Effector memory CD4-positive, alpha-beta T cell (primary cell): ENCODE data around the gene MYLK.

Experiments
- DNase-seq, 3 donors: peaks; one replicate each; pipeline ENCODE4 v3.0.0-alpha.2; 2020
- H3K27ac ChIP-seq: 2 replicates; pipeline ENCODE4 v1.7.0; 2013; ENCODE audit warnings: mild to moderate bottlenecking, low read length, moderate library complexity; ENCODE audit not compliant: insufficient read depth, poor library complexity, severe bottlenecking
- H3K27me3 ChIP-seq: replicated peaks from 2 replicates; pipeline ENCODE4 v1.7.0; 2013; ENCODE audit warnings: mild to moderate bottlenecking, low read length; ENCODE audit not compliant: insufficient read depth, control insufficient read depth, poor library complexity, severe bottlenecking
- H3K36me3 ChIP-seq: 2 replicates; pipeline ENCODE4 v1.7.0; 2013; ENCODE audit warnings: mild to moderate bottlenecking, low read length, moderate library complexity; ENCODE audit not compliant: control insufficient read depth, insufficient read depth
- H3K4me1 ChIP-seq: 2 replicates; pipeline ENCODE4 v1.7.0; 2013; ENCODE audit warnings: low read length, mild to moderate bottlenecking; ENCODE audit not compliant: control insufficient read depth, insufficient read depth, poor library complexity, severe bottlenecking
- H3K4me3 ChIP-seq: 2 replicates; pipeline ENCODE4 v1.7.0; 2013; ENCODE audit warnings: low read length, low read depth, mild to moderate bottlenecking; ENCODE audit not compliant: insufficient read depth, poor library complexity, severe bottlenecking
- H3K9me3 ChIP-seq: 2 replicates; pipeline ENCODE4 v1.7.0; 2013; ENCODE audit warnings: mild to moderate bottlenecking, low read length, moderate library complexity; ENCODE audit not compliant: control insufficient read depth

MYLK gene

DNA sequence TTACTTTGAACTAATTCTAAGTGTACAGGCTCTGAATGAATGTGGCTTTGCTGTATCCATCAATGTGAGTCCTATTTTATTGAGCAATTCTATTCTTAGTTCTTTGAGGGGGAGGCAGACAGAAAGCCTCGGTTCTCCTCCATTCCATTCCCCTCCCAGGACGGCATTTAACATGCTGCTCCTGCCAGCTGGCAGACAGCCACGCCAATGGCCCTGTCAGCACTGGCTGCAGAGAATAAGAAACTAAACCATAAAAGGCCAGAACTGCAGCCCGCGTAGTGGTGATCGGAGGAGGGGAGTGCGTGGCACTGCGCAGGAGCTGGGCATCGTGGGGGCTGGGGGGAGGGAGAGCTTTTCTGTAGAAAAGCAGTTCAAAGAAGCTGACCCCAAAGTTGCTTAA, 223.2 kb downstream of the MYLK start:
- no peaks in the 10 kb centered on the region for H3K4me1 ChIP-seq
- no peaks in the 10 kb centered on the region for H3K9me3 ChIP-seq
- no peaks in the 10 kb centered on the region for H3K27me3 ChIP-seq
- H3K4me3 ChIP-seq: no peak overlapping the region
- no peak overlapping the region for H3K27ac ChIP-seq
- H3K36me3 ChIP-seq: no peaks in the 10 kb centered on the region
- DNase-seq: no peak

DNA sequence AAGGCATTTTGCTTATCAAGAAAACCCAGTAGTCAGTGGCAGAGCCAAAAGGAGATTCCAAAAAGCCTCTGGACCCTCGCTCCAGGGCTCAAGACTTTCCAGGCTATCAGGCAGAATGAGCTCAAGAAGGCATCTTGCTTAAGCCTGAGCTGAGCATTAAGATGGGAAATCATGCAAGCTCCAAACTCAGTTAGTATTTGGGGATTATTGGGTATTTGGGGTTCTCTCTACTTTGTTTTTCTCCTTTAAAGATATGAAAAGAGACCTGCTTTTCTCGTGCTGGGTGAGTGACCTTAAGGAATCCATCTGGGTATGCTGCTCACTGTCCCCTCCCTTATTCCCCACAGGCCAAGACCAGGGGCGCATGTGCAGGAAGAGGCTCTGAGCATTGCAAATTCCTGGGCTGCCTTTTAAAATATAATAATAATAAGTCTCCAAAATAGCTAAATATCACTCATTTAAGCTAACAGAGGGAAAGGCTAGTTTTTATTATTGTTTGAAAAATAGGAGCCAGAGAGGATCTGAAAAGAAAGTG, 223.9 kb downstream of the MYLK start:
- Histone ChIP-seq H3K27ac (no peak overlapping the region), H3K27me3 (no peaks in the 10 kb centered on the region), H3K36me3 (no peaks in the 10 kb centered on the region)

DNA sequence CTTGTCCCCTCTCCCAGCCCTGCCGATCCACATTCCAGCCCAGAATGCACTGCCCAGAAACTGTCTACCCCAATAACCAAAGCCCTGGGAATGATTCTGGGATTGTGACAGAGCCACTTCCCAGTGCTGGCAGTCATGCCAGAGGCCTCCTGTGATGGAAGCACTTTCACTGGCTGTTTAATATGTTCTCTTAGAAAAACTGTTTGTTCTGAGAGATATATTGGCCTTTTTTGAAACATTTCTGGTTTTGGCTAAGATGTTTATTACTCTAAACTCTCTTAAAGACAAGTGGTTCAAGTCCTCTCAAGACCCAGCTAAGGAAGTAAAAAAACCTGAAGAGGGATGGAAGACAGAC, 225.3 kb downstream of the MYLK start:
- no peaks in the 10 kb centered on the region for H3K9me3 ChIP-seq
- H3K4me3 ChIP-seq: no peak overlapping the region
- H3K27me3 ChIP-seq: no peaks in the 10 kb centered on the region
- DNase-seq: no peak
- no peaks in the 10 kb centered on the region for H3K4me1 ChIP-seq
- H3K27ac ChIP-seq: no peak overlapping the region
- no peaks in the 10 kb centered on the region for H3K36me3 ChIP-seq

More for the DNA sequence above, 223.9 kb downstream of the MYLK start:
- DNase-seq: no peak
- Histone ChIP-seq H3K4me3 (no peak overlapping the region), H3K9me3 (no peaks in the 10 kb centered on the region), H3K4me1 (no peaks in the 10 kb centered on the region)

DNA sequence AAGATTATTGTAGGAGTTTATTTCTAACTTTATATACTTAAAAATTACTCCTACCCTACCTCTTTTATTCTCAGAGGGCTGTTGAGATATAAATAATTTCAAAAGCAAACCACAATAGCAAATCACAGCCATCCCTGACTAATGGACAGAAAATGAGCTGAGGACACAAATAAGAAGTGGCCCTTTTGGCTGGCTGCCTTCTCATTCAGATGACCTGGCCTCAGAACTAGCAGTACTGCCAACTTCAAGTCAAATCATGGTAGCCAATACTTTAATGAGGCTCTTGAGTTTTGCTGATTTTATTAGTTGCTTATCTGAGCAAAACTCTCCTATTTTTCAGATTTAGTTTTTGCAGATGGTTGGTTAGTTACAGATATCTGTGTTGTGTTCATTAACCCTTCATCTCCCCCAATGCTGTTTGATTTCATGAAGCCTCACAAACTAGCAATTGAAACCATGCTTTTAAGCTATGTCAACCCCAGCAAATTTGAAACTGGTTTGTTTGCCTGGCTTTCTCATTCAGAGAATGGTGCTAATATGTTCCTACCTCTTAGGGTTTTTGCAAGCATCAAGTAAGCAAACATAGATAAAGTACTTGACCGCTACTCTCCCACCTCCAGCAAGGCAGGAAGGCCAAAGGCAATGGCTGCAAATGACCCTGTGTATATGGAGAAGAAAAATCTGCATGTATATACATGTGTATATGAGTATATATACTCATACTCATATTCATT, 225.8 kb downstream of the MYLK start:
- no peak for DNase-seq
- Histone ChIP-seq H3K36me3 (no peaks in the 10 kb centered on the region), H3K9me3 (no peaks in the 10 kb centered on the region), H3K27ac (no peak overlapping the region), H3K4me3 (no peak overlapping the region), H3K27me3 (no peaks in the 10 kb centered on the region), H3K4me1 (no peaks in the 10 kb centered on the region)

DNA sequence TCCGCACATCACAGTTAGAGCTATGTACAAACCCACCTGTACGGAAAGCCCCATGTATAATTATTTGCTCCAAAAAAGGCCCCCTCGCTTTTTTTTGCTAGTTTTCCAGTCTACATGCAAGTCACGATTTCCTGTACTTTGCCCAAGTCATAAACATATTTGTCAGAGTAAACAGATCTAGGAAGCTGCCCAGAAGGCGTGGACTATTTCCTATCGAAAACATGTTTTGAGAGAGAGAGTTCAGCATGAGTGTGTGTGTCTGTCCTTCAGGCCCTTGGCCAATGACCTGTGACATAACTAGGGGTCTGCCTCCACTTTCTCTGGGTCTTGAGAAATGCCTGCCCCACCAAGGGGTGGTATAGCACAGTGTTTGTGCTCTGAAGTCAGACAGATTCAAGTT, 226.6 kb downstream of the MYLK start:
- no peak overlapping the region for H3K27ac ChIP-seq
- DNase-seq: no peak
- H3K36me3 ChIP-seq: no peaks in the 10 kb centered on the region
- no peaks in the 10 kb centered on the region for H3K9me3 ChIP-seq
- no peak overlapping the region for H3K4me3 ChIP-seq
- no peaks in the 10 kb centered on the region for H3K27me3 ChIP-seq
- no peaks in the 10 kb centered on the region for H3K4me1 ChIP-seq

DNA sequence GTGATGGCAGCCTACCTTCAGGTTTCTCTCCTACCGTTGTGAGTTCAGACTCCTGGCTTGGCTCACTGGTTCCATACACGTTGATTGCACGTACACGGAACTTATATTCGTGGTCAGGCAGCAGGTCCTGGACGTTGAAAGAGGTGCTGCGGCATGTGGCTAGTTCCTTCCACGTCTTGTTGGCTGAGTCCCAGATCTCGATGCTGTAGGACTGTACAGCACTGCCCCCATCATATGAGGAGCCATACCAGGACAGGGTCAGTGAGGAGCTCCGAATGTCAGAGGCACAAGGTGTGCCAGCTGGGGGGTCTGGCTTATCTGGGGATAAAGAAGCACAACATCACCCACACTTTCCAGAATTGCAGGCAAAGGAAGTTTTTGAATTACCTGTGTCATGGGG, 227.0 kb downstream of the MYLK start:
- H3K27me3 ChIP-seq: no peaks in the 10 kb centered on the region
- no peak overlapping the region for H3K4me3 ChIP-seq
- DNase-seq: no peak
- no peaks in the 10 kb centered on the region for H3K9me3 ChIP-seq
- no peak overlapping the region for H3K27ac ChIP-seq
- H3K4me1 ChIP-seq: no peaks in the 10 kb centered on the region
- H3K36me3 ChIP-seq: no peaks in the 10 kb centered on the region

DNA sequence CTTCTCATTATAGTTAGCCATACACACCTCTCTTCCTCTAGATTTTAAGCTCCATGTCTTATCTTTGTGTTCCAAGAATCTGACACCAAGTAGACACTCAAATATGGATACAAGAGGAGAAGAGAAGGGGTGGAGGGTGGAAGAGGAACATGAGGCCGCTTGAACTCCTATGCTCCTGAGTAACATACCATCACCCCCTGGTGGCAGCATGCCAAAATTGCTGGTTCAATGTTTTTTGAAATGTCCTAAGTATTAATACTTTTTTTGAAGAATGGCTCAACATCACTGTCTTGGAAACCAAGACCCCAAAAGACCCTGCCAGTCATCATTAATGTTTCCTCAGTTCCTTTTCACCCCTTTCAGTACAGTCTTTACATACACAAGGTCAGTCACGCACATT, 227.4 kb downstream of the MYLK start:
- no peak for DNase-seq
- Histone ChIP-seq H3K27ac (no peak overlapping the region), H3K4me1 (no peaks in the 10 kb centered on the region), H3K36me3 (no peaks in the 10 kb centered on the region), H3K27me3 (no peaks in the 10 kb centered on the region), H3K4me3 (no peak overlapping the region), H3K9me3 (no peaks in the 10 kb centered on the region)

DNA sequence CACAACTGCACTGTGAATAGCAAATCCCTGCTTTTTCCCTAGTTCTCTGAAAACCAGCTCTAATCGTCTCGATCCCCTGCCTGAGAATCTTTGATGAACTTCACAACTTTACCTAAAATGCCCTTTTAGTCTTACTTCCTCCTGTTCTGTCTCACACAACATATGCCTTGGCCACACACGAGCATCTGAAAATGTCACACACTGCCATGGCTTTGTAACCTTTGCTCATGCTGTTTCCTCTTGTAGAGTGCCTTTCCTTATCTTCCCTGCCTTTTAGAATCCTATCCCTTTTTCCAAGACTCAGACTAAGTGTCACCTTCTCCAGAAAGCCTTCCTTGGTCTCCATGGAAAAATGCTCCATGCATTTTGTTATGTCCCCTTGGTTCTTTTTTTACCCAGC, 227.9 kb downstream of the MYLK start:
- Histone ChIP-seq H3K9me3 (no peaks in the 10 kb centered on the region), H3K4me1 (no peaks in the 10 kb centered on the region), H3K27me3 (no peaks in the 10 kb centered on the region), H3K36me3 (no peaks in the 10 kb centered on the region), H3K4me3 (no peak overlapping the region), H3K27ac (no peak overlapping the region)
- no peak for DNase-seq

DNA sequence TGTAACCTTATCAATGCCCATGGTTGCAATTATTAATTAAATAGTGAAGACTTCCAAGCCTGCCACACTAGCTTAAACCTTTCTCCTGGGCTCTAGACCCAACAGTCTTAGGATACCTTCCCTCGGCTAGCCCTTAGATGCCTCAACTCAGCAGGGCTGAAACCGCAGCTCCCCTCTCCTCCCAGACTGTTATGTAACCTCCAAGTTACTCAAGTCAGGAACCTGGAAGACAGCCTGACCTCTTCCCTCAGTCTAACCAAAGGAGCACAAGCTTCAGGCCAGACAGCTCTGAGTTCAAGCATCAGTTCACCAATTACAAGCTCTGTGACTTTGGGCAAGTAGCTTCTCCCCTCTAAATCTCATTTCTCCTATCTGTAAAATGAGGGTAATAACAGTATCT, 228.7 kb downstream of the MYLK start:
- no peak for DNase-seq
- H3K27ac ChIP-seq: no peak overlapping the region
- no peaks in the 10 kb centered on the region for H3K9me3 ChIP-seq
- H3K4me1 ChIP-seq: no peaks in the 10 kb centered on the region
- no peak overlapping the region for H3K4me3 ChIP-seq
- no peaks in the 10 kb centered on the region for H3K36me3 ChIP-seq
- no peaks in the 10 kb centered on the region for H3K27me3 ChIP-seq

DNA sequence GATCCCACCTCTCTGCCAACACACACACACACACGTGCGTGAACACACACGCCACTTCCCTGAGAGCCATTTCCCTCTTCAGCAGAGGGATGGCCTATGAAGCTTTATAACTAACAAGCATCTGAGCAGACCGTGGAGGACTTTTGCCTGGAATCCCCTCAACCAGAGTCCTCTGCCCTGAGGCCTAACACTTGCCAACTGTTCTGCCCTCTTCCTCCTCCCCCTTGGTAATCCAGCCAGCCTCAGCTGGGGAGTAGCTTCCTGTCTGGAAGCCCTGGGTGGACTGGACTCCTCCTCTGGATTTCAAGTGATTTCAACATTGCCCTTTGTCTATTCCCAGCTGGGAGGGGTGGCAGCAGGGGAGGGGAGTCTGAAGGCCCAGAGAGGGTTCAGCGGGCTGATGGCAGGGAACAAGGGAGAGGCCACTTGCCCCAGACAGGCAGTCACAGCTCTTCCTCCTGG, 230.9 kb downstream of the MYLK start:
- Histone ChIP-seq H3K36me3 (no peaks in the 10 kb centered on the region), H3K27me3 (no peaks in the 10 kb centered on the region), H3K27ac (no peak overlapping the region), H3K4me1 (no peaks in the 10 kb centered on the region), H3K9me3 (no peaks in the 10 kb centered on the region), H3K4me3 (no peak overlapping the region)
- DNase-seq: no peak
